ENCODE results near the gene THOP1. TPM values are rescaled to one million over a fixed set of nuclear protein-coding genes. Genes with fewer than 3 reads are reported as not detected.

THOP1 gene
- total and polyA plus RNA-seq, 10 of the 15 experiments (the other 5 are each of a cell fraction or from before 2014, with no cell fraction given): 1.9 to 270 (median 169) TPM

DNA sequence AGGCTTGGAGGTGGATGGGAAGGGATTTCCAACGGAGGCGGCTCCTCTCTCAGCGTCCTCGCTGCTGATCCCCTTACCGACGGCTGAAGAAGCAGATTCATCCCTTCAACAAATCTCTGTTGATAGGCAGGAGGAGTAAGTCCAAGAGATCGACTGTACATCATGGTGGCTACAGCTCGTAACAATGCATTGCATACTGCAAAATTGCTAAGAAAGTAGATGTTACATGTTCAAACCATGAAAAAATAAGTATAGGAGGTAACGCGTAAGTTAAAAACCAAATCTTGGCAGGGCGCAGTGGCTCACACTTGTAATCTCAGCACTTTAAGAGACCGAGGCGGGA is 45.0 kb upstream of the THOP1 start (continued):
- TF ChIP-seq FOXK2 (IDR thresholded peaks at IDR 0.05): 0 out of 2 replicates have a peak, but pooled peaks have one; percentile 1

DNA sequence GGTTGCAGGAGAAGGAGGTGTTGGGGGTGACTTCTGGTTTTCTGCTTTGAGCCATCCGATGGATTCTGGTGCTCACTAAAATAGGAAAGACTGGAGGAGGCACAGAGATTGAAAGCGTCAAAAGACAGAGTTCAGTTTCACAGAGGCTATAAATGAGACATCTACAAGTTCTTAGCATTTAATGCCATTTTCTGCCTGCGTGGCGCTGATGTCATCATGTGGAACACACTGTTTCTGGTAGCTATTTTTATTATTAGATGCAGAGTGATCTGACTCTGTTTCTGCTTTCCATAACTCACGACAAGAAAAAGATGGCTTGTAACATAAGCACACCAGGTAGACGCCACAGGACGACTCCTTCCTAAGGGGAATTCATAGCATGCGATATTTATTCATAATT is 42.2 kb upstream of the THOP1 start:
- BruUV-seq (replicated peaks): no TSS peak
- Histone ChIP-seq H3K27ac (ENCODE audit: control insufficient read depth, insufficient read depth) (no peak overlapping the region), H3K4me2 (ENCODE audit: control insufficient read depth, insufficient read depth) (no peak overlapping the region), H3K4me1 (ENCODE audit: control insufficient read depth, insufficient read depth, low read length) (peaks cover 8% of the 10 kb centered on the region), H3K4me3 (no peak overlapping the region), H3K27me3 (replicated peaks in 1 of 2; ENCODE audit: control insufficient read depth in 2 of 2, insufficient read depth in 2 of 2, low read length in 1 of 2) (no peaks in the 10 kb centered on the region), H2AFZ (ENCODE audit: control insufficient read depth, low read depth, low read length) (no peak overlapping the region), H3K9ac (ENCODE audit: control insufficient read depth, insufficient read depth, low read length) (no peak overlapping the region), H3K9me3 (replicated peaks; ENCODE audit: control insufficient read depth, insufficient read depth, low read length) (no peaks in the 10 kb centered on the region), H3K36me3 (ENCODE audit: control insufficient read depth in 2 of 2, insufficient read depth in 2 of 2, low read length in 1 of 2) (no peaks in the 10 kb centered on the region), H4K20me1 (ENCODE audit: control insufficient read depth, insufficient read depth) (no peaks in the 10 kb centered on the region), H3K79me2 (ENCODE audit: control insufficient read depth, insufficient read depth, low read length) (peaks cover 10% of the 10 kb centered on the region)
- in situ Hi-C loops (cut with MboI) (no loop called here), intact Hi-C loops (cut with micrococcal nuclease; ENCODE audit: unreplicated experiment) (loop anchor here (10.0 kb wide), 1 partner anchor 278 kb away; no protein-coding TSS in a partner anchor)
- WGBS (ENCODE audit: insufficient coverage, insufficient replicate concordance, low lambda C conversion rate, missing lambda C conversion rate): 54% methylated on average over 8 of the region's 8 CpGs
- no peak for FAIRE-seq
- CTCF ChIA-PET: interaction anchor here (1.1 kb wide), 1 partner anchor 95 kb away, joined by 4 read pairs; no protein-coding TSS in a partner anchor
- RAD21 ChIA-PET (ENCODE audit: unreplicated experiment): no interaction called here
- no peak for ATAC-seq
- SMC1A ChIA-PET (ENCODE audit: uncharacterized antibody, unreplicated experiment): no interaction called here
- POLR2A ChIA-PET: interaction anchor here (1.3 kb wide), 1 partner anchor 41 kb away, joined by 3 read pairs; no protein-coding TSS in a partner anchor
- DNase-seq (ENCODE audit: low read depth, low spot score): no peak
- TF ChIP-seq, protein P1, sequence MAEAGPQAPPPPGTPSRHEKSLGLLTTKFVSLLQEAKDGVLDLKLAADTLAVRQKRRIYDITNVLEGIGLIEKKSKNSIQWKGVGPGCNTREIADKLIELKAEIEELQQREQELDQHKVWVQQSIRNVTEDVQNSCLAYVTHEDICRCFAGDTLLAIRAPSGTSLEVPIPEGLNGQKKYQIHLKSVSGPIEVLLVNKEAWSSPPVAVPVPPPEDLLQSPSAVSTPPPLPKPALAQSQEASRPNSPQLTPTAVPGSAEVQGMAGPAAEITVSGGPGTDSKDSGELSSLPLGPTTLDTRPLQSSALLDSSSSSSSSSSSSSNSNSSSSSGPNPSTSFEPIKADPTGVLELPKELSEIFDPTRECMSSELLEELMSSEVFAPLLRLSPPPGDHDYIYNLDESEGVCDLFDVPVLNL (IDR thresholded peaks at IDR 0.05; ENCODE audit: low read depth, low read length): no peak
- TF ChIP-seq, protein P2, sequence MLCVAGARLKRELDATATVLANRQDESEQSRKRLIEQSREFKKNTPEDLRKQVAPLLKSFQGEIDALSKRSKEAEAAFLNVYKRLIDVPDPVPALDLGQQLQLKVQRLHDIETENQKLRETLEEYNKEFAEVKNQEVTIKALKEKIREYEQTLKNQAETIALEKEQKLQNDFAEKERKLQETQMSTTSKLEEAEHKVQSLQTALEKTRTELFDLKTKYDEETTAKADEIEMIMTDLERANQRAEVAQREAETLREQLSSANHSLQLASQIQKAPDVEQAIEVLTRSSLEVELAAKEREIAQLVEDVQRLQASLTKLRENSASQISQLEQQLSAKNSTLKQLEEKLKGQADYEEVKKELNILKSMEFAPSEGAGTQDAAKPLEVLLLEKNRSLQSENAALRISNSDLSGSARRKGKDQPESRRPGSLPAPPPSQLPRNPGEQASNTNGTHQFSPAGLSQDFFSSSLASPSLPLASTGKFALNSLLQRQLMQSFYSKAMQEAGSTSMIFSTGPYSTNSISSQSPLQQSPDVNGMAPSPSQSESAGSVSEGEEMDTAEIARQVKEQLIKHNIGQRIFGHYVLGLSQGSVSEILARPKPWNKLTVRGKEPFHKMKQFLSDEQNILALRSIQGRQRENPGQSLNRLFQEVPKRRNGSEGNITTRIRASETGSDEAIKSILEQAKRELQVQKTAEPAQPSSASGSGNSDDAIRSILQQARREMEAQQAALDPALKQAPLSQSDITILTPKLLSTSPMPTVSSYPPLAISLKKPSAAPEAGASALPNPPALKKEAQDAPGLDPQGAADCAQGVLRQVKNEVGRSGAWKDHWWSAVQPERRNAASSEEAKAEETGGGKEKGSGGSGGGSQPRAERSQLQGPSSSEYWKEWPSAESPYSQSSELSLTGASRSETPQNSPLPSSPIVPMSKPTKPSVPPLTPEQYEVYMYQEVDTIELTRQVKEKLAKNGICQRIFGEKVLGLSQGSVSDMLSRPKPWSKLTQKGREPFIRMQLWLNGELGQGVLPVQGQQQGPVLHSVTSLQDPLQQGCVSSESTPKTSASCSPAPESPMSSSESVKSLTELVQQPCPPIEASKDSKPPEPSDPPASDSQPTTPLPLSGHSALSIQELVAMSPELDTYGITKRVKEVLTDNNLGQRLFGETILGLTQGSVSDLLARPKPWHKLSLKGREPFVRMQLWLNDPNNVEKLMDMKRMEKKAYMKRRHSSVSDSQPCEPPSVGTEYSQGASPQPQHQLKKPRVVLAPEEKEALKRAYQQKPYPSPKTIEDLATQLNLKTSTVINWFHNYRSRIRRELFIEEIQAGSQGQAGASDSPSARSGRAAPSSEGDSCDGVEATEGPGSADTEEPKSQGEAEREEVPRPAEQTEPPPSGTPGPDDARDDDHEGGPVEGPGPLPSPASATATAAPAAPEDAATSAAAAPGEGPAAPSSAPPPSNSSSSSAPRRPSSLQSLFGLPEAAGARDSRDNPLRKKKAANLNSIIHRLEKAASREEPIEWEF (IDR thresholded peaks at IDR 0.05; ENCODE audit: insufficient replicate concordance, low read depth, low read length): no peak
- no peak for TF ChIP-seq CHD4 (IDR thresholded peaks at IDR 0.05)
- no peak for TF ChIP-seq STAT1 (conservative IDR thresholded peaks at IDR 0.05)
- TF ChIP-seq BHLHE40 (IDR thresholded peaks at IDR 0.05; ENCODE audit: borderline replicate concordance in 1 of 2, low read depth in 2 of 2, low read length in 1 of 2): no peak
- TF ChIP-seq, protein P3, sequence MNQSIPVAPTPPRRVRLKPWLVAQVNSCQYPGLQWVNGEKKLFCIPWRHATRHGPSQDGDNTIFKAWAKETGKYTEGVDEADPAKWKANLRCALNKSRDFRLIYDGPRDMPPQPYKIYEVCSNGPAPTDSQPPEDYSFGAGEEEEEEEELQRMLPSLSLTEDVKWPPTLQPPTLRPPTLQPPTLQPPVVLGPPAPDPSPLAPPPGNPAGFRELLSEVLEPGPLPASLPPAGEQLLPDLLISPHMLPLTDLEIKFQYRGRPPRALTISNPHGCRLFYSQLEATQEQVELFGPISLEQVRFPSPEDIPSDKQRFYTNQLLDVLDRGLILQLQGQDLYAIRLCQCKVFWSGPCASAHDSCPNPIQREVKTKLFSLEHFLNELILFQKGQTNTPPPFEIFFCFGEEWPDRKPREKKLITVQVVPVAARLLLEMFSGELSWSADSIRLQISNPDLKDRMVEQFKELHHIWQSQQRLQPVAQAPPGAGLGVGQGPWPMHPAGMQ (IDR thresholded peaks at IDR 0.05; ENCODE audit: borderline replicate concordance): no peak
- no peak for TF ChIP-seq KAT2A (conservative IDR thresholded peaks at IDR 0.05; ENCODE audit: control insufficient read depth, low read depth, low read length)
- TF ChIP-seq, protein P4, sequence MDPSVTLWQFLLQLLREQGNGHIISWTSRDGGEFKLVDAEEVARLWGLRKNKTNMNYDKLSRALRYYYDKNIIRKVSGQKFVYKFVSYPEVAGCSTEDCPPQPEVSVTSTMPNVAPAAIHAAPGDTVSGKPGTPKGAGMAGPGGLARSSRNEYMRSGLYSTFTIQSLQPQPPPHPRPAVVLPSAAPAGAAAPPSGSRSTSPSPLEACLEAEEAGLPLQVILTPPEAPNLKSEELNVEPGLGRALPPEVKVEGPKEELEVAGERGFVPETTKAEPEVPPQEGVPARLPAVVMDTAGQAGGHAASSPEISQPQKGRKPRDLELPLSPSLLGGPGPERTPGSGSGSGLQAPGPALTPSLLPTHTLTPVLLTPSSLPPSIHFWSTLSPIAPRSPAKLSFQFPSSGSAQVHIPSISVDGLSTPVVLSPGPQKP (IDR thresholded peaks at IDR 0.05; ENCODE audit: low read depth, low read length): no peak

Measured in GM12878 (cell line).